SU-DHL-6 (cell line): ENCODE measurements around the gene PRKD2.

Experiments used
- H2AFZ ChIP-seq: fragments of 200-600 bp; sonication (generic); 2 replicates; pipeline ENCODE4 v1.6.1; 2014; ENCODE audit warnings: low read depth, mild to moderate bottlenecking, moderate library complexity, mixed read lengths, antibody characterized with exemption, low read length; ENCODE audit not compliant: severe bottlenecking
- H3F3A ChIP-seq: fragments of 200-600 bp; shearing (Covaris generic); 2 replicates; pipeline ENCODE4 v1.6.0; 2016; ENCODE audit warnings: antibody characterized with exemption, mild to moderate bottlenecking; ENCODE audit not compliant: insufficient read depth
- H3K27ac ChIP-seq: fragments of 200-600 bp; sonication (generic); 2 replicates; pipeline ENCODE4 v1.5.1; 2016; ENCODE audit warnings: low read depth, mild to moderate bottlenecking, low read length, moderate library complexity, mixed read lengths
- H3K27me3 ChIP-seq: fragments of 200-600 bp; sonication (generic), shearing (Covaris generic); 2 replicates; pipeline ENCODE4 v1.6.0; 2014; ENCODE audit warnings: mild to moderate bottlenecking, low read length
- H3K36me3 ChIP-seq: fragments of 200-600 bp; sonication (generic); 2 replicates; pipeline ENCODE4 v1.6.1; 2014; ENCODE audit warnings: mild to moderate bottlenecking, low read length, mixed read lengths
- H3K4me2 ChIP-seq: fragments of 300-600, 200-600 bp; shearing (Covaris generic), sonication (generic); 2 replicates; pipeline ENCODE4 v1.6.0; 2014; ENCODE audit warnings: low read length, low read depth, mild to moderate bottlenecking; ENCODE audit not compliant: poor library complexity, severe bottlenecking
- H3K4me3 ChIP-seq: fragments of 200-600 bp; sonication (generic); 2 replicates; pipeline ENCODE4 v1.5.1; 2014; ENCODE audit warnings: antibody characterized with exemption, low read length, mild to moderate bottlenecking, mixed read lengths; ENCODE audit not compliant: insufficient read depth, poor library complexity, severe bottlenecking
- H3K79me2 ChIP-seq: fragments of 200-600 bp; sonication (generic); 2 replicates; pipeline ENCODE4 v1.6.1; 2014; ENCODE audit warnings: mild to moderate bottlenecking, low read length, moderate library complexity; ENCODE audit not compliant: insufficient read depth
- H3K9ac ChIP-seq: fragments of 200-600 bp; sonication (generic); 2 replicates; pipeline ENCODE4 v1.7.0; 2014; ENCODE audit warnings: mild to moderate bottlenecking, low read length
- H3K9me2 ChIP-seq: fragments of 200-600 bp; sonication (generic); replicated peaks from 2 replicates; pipeline ENCODE4 v1.6.1; 2014; ENCODE audit warnings: low read length; ENCODE audit not compliant: insufficient read depth
- H3K9me3 ChIP-seq: fragments of 200-600 bp; sonication (generic); 2 replicates; pipeline ENCODE4 v1.6.1; 2014; ENCODE audit warnings: low read length, mixed read lengths; ENCODE audit not compliant: insufficient read depth
- H4K20me1 ChIP-seq: fragments of 200-600 bp; sonication (generic); 2 replicates; pipeline ENCODE4 v1.6.1; 2014; ENCODE audit warnings: low read depth, mild to moderate bottlenecking, antibody characterized with exemption, low read length, moderate library complexity, mixed read lengths
- CTCF ChIP-seq: fragments of 200-600 bp; sonication (generic); IDR thresholded peaks from one replicate; pipeline ENCODE4 v1.5.1; 2017; ENCODE audit warnings: antibody characterized with exemption, mild to moderate bottlenecking, low read length, moderate library complexity; ENCODE audit not compliant: insufficient read depth, poor library complexity, severe bottlenecking
- EZH2phosphoT487 ChIP-seq: fragments of 200-600 bp; sonication (generic), shearing (Covaris generic); conservative IDR thresholded peaks from 2 replicates; pipeline ENCODE4 v1.6.1; 2018; ENCODE audit warnings: mild to moderate bottlenecking, antibody characterized with exemption, low read length, moderate library complexity, mixed read lengths

PRKD2 gene

GRCh38 chr19:46637224-46637623 lies 79.7 kb downstream of the PRKD2 start:
- TF ChIP-seq CTCF (no peak), EZH2phosphoT487 (no peak)
- Histone ChIP-seq H3K4me2 (no peak overlapping the region), H4K20me1 (no peaks in the 10 kb centered on the region), H3K27ac (no peak overlapping the region), H3K27me3 (no peaks in the 10 kb centered on the region), H2AFZ (no peak overlapping the region), H3F3A (no peaks in the 10 kb centered on the region), H3K79me2 (no peaks in the 10 kb centered on the region), H3K9me3 (no peaks in the 10 kb centered on the region), H3K36me3 (no peaks in the 10 kb centered on the region), H3K9me2 (no peaks in the 10 kb centered on the region), H3K9ac (no peak overlapping the region), H3K4me3 (no peak overlapping the region)

- Histone ChIP-seq H3K79me2 (no peaks in the 10 kb centered on the region), H3K27ac (no peak within 1 kb of the TSS), H3K9me3 (no peaks in the 10 kb centered on the region), H4K20me1 (no peaks in the 10 kb centered on the region), H3K36me3 (no peaks in the 10 kb centered on the region), H3K4me3 (no peak within 1 kb of the TSS), H2AFZ (no peak within 1 kb of the TSS), H3K27me3 (no peaks in the 10 kb centered on the region), H3K4me2 (no peak within 1 kb of the TSS), H3K9ac (no peak within 1 kb of the TSS), H3K9me2 (no peaks in the 10 kb centered on the region), H3F3A (no peaks in the 10 kb centered on the region)
- TF ChIP-seq CTCF (no peak), EZH2phosphoT487 (no peak)
Measured at GRCh38 chr19:46635920-46636761, 80.8 kb downstream of the PRKD2 start, which contains the start of gene GNG8. GNG8 (minus strand) TSS chr19:46636202; CDS start chr19:46634682, 1,520 bp downstream.

GRCh38 chr19:46634656-46635218 lies 82.2 kb downstream of the PRKD2 start:
- Histone ChIP-seq H2AFZ (no peak overlapping the region), H3K27me3 (no peaks in the 10 kb centered on the region), H3K4me2 (no peak overlapping the region), H3K79me2 (no peaks in the 10 kb centered on the region), H3K36me3 (no peaks in the 10 kb centered on the region), H3K9ac (no peak overlapping the region), H4K20me1 (no peaks in the 10 kb centered on the region), H3K9me2 (no peaks in the 10 kb centered on the region), H3K27ac (no peak overlapping the region), H3K9me3 (no peaks in the 10 kb centered on the region), H3K4me3 (no peak overlapping the region), H3F3A (no peaks in the 10 kb centered on the region)
- TF ChIP-seq CTCF, result no peak
